OCI-LY7 (cell line): ENCODE data around the gene ALKBH3. TPM values are rescaled to one million over a fixed set of nuclear protein-coding genes. Genes with fewer than 3 reads are reported as not detected.

ENCODE experiments used
- BruUV-seq: library from RNA; stranded (reverse); fragments of 400-500 nt; replicated peaks from 2 replicates; lab custom pipeline; 2021; lab: Mats Ljungman, UMichigan
- CTCF ChIA-PET: fragments of 300-600 bp; sonication (Branson Sonifier 250); formaldehyde crosslinking; loops from one replicate; lab custom pipeline; 2022; ENCODE audit warnings: antibody characterized with exemption; ENCODE audit not compliant: unreplicated experiment; lab: Charles Lee
- POLR2A ChIA-PET: fragments of 300-600 bp; sonication (Branson Sonifier 250); formaldehyde crosslinking; loops from one replicate; lab custom pipeline; 2022; ENCODE audit warnings: antibody characterized with exemption; lab: Charles Lee
- DNase-seq: peaks from one replicate; pipeline ENCODE4 v3.0.0-alpha.2; 2015; ENCODE audit warnings: low spot score
- H2AFZ ChIP-seq: fragments of 200-600 bp; sonication (generic), shearing (Covaris generic); 2 replicates; pipeline ENCODE4 v1.6.1; 2014; ENCODE audit warnings: mild to moderate bottlenecking, antibody characterized with exemption, low read length, moderate library complexity
- H3K27ac ChIP-seq: fragments of 200-600 bp; sonication (generic); 2 replicates; pipeline ENCODE4 v1.5.1; 2014; ENCODE audit warnings: mixed run types, low read depth, mild to moderate bottlenecking, moderate library complexity, low read length, inconsistent platforms; ENCODE audit not compliant: poor library complexity, severe bottlenecking
- H3K36me3 ChIP-seq: fragments of 200-600 bp; sonication (generic); 2 replicates; pipeline ENCODE4 v1.6.1; 2014; ENCODE audit warnings: mild to moderate bottlenecking, antibody characterized with exemption, low read length, moderate library complexity, mixed read lengths; ENCODE audit not compliant: insufficient read depth
- H3K4me1 ChIP-seq: fragments of 200-600 bp; sonication (generic); 2 replicates; pipeline ENCODE4 v1.5.1; 2014; ENCODE audit warnings: mild to moderate bottlenecking, low read length; ENCODE audit not compliant: insufficient read depth, poor library complexity, severe bottlenecking
- H3K4me2 ChIP-seq: fragments of 200-600 bp; sonication (generic); 2 replicates; pipeline ENCODE4 v1.6.1; 2014; ENCODE audit warnings: mild to moderate bottlenecking, low read length
- H3K4me3 ChIP-seq: fragments of 200-600 bp; sonication (generic); 2 replicates; pipeline ENCODE4 v1.5.1; 2014; ENCODE audit warnings: mild to moderate bottlenecking, low read depth, low read length; ENCODE audit not compliant: poor library complexity, severe bottlenecking
- H3K79me2 ChIP-seq: fragments of 200-600 bp; sonication (generic); 2 replicates; pipeline ENCODE4 v1.6.1; 2016; ENCODE audit warnings: low read depth, mild to moderate bottlenecking, low read length, moderate library complexity, mixed read lengths; ENCODE audit not compliant: insufficient read depth
- H3K9me2 ChIP-seq: fragments of 200-600 bp; sonication (generic); 2 replicates; pipeline ENCODE4 v1.6.1; 2016; ENCODE audit warnings: mild to moderate bottlenecking, low read length, mixed read lengths; ENCODE audit not compliant: insufficient read depth
- H3K9me3 ChIP-seq: fragments of 200-600 bp; sonication (generic); 2 replicates; pipeline ENCODE4 v1.6.1; 2014; ENCODE audit warnings: mild to moderate bottlenecking, mixed run types, low read length, mixed read lengths
- H4K20me1 ChIP-seq: fragments of 200-600 bp; sonication (generic); 2 replicates; pipeline ENCODE4 v1.6.1; 2014; ENCODE audit warnings: mild to moderate bottlenecking, antibody characterized with exemption, low read length, moderate library complexity, mixed read lengths; ENCODE audit not compliant: insufficient read depth
- EZH2phosphoT487 ChIP-seq: fragments of 200-600 bp; sonication (generic); IDR thresholded peaks from 2 replicates; pipeline ENCODE4 v1.6.1; 2018; ENCODE audit warnings: low read depth, borderline replicate concordance, mild to moderate bottlenecking, mixed run types, antibody characterized with exemption, low read length, moderate library complexity, mixed read lengths
- intact Hi-C: fragments of 100-400 bp; cut with micrococcal nuclease; formaldehyde crosslinking; loops from one replicate; pipeline ENCODE4 v1.10.0; 2022; ENCODE audit not compliant: unreplicated experiment
- total RNA-seq, 2 experiments: library from RNA; depleted of rRNA in 1 of 2; stranded (reverse); fragments of >200 nt in 1 of 2; shearing (Covaris generic) in 1 of 2; gene quantifications; 2 replicates each; pipeline ENCODE4 v1.2.3, GENCODE V29; 2014 to 2022
- TF ChIP-seq, protein P1 (sequence below): fragments of 200-600 bp; sonication (generic); conservative IDR thresholded peaks from 2 replicates; pipeline ENCODE4 v1.5.1; 2014; ENCODE audit warnings: mild to moderate bottlenecking, antibody characterized with exemption, low read length, moderate library complexity, mixed read lengths

The ALKBH3 gene
- total RNA-seq, 2 experiments from 2014 or later: not detected

DNA sequence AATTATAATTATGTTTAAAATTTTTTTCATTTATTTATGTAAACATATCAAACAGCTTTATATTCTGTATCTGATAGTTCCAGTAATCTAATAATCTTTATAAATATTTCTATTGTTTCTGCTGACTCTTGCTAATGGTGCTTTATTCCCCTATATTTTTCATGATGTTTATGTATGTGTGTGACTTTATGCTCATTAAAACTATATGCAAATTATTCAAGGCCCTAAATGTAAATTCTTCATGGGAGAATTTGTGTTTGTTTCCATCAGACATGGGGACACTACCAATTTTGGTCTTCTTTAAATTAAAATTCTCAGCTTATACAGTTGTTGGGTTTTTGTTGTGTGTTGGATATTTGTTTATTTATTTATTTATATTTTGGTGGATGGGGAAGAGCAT, 13.7 kb upstream of the ALKBH3 start:
- Histone ChIP-seq H3K9me3 (no peaks in the 10 kb centered on the region), H3K27ac (no peak overlapping the region), H2AFZ (no peak overlapping the region), H3K4me2 (no peak overlapping the region), H3K4me3 (no peak overlapping the region), H3K9me2 (no peaks in the 10 kb centered on the region), H3K36me3 (no peaks in the 10 kb centered on the region), H3K4me1 (no peaks in the 10 kb centered on the region), H3K79me2 (no peaks in the 10 kb centered on the region), H4K20me1 (no peaks in the 10 kb centered on the region)
- BruUV-seq: no TSS peak
- ChIA-PET CTCF (no interaction called here), POLR2A (interaction anchor here (0.7 to 2.1 kb wide), 3 partner anchors 11 to 361 kb away, joined by 3 to 6 read pairs (median 3); no protein-coding TSS in a partner anchor)
- TF ChIP-seq, protein P1, sequence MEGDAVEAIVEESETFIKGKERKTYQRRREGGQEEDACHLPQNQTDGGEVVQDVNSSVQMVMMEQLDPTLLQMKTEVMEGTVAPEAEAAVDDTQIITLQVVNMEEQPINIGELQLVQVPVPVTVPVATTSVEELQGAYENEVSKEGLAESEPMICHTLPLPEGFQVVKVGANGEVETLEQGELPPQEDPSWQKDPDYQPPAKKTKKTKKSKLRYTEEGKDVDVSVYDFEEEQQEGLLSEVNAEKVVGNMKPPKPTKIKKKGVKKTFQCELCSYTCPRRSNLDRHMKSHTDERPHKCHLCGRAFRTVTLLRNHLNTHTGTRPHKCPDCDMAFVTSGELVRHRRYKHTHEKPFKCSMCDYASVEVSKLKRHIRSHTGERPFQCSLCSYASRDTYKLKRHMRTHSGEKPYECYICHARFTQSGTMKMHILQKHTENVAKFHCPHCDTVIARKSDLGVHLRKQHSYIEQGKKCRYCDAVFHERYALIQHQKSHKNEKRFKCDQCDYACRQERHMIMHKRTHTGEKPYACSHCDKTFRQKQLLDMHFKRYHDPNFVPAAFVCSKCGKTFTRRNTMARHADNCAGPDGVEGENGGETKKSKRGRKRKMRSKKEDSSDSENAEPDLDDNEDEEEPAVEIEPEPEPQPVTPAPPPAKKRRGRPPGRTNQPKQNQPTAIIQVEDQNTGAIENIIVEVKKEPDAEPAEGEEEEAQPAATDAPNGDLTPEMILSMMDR: no peak
- no peak for TF ChIP-seq EZH2phosphoT487
- no peak for DNase-seq
- intact Hi-C loops: no loop called here

DNA sequence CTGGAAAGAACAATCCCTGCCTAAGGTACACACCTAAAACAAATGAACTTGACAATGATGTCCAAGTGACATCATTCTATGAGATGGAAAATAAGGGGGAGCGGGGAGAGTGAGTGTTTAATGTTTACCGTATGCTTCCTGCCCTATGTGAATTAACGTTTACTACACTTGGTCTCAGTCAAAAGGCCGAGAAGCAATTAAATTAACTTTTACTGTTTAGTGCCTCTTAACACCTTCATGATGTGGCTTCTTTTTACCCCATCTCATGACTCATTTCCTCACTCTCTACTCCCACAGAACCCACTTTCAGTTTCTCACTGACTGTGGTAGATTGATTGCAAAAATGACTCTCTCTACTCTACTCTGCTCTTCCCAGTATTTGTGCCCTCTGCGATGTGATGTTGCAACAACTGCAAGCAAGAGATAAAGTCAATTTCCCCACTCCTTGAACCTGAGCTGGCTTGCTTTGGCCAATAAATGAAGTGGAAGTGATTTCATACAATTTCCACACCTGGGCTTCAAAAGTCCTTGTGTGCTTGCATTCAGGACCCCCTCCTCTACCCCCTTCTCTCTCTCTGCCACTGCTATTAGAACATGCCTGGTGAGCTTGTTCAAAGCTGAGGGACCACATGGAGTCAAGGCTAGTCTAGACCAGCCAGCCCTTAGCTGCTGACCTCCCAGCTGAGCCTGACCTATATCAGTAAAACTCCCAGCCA, 11.6 kb upstream of the ALKBH3 start:
- no peak overlapping the region for H3K27ac ChIP-seq
- POLR2A ChIA-PET: interaction anchor here (0.9 kb wide), 1 partner anchor 9 kb away, joined by 9 read pairs; no protein-coding TSS in a partner anchor
- no peaks in the 10 kb centered on the region for H3K9me3 ChIP-seq
- BruUV-seq: no TSS peak
- no peaks in the 10 kb centered on the region for H3K4me1 ChIP-seq
- H3K4me3 ChIP-seq: no peak overlapping the region
- CTCF ChIA-PET: no interaction called here
- intact Hi-C loops: no loop called here
- no peak for DNase-seq
- H3K4me2 ChIP-seq: no peak overlapping the region
- no peak overlapping the region for H2AFZ ChIP-seq
- no peaks in the 10 kb centered on the region for H3K36me3 ChIP-seq
- no peaks in the 10 kb centered on the region for H4K20me1 ChIP-seq
- H3K9me2 ChIP-seq: no peaks in the 10 kb centered on the region
- no peaks in the 10 kb centered on the region for H3K79me2 ChIP-seq
- TF ChIP-seq EZH2phosphoT487: no peak
- TF ChIP-seq, protein P1: no peak

DNA sequence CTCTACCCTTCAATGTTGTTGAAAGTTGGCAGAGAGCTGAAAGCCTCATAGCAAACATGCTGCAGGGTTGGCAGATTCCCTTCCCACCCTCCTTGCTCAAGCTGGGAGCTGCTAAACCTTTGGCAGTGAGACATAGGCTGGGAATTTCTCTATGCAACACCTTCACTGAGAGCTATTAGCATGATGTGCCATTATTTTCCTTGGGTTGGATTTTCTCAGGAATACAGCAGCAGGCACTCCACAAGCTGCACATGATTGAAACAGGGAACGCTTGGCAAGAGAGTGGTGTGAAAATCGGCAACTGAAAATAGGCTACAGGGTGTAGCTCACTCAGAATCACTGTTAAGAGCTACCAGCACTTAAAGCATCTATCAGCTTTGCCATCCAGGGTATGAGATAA, 9.6 kb upstream of the ALKBH3 start:
- CTCF ChIA-PET: no interaction called here
- Histone ChIP-seq H3K4me1 (no peaks in the 10 kb centered on the region), H2AFZ (no peak overlapping the region), H3K4me3 (no peak overlapping the region), H4K20me1 (no peaks in the 10 kb centered on the region), H3K79me2 (no peaks in the 10 kb centered on the region), H3K27ac (no peak overlapping the region), H3K9me2 (no peaks in the 10 kb centered on the region), H3K4me2 (no peak overlapping the region), H3K36me3 (no peaks in the 10 kb centered on the region), H3K9me3 (no peaks in the 10 kb centered on the region)
- POLR2A ChIA-PET: no interaction called here
- no peak for DNase-seq
- BruUV-seq: no TSS peak
- intact Hi-C loops: no loop called here
- TF ChIP-seq, protein P1: no peak
- no peak for TF ChIP-seq EZH2phosphoT487
